Activated CD4-positive, alpha-beta T cell treated with anti-CD3 and anti-CD28 coated beads, Interleukin-2, amount 10 ng/mL, durations not matched to agents 24 days and 14 days (primary cell): Measurements from ENCODE around the gene ZNF420. TPM values are rescaled to one million over a fixed set of nuclear protein-coding genes. Genes with fewer than 3 reads are reported as not detected.
"Not testable (repeated sequence)": the region's sequence is repeated elsewhere in the genome, so short reads cannot be mapped to it uniquely, and the experiment has no call there.

Experiments
- DNase-seq: peaks from one replicate; pipeline ENCODE4 v3.0.0; 2022
- H3K27ac Mint-ChIP-seq: one replicate; pipeline ENCODE4 v1.8.0; 2022; ENCODE audit warnings: mild to moderate bottlenecking, mixed read lengths
- H3K27me3 Mint-ChIP-seq: one replicate; pipeline ENCODE4 v1.8.0; 2022; ENCODE audit warnings: mixed read lengths
- H3K36me3 Mint-ChIP-seq: one replicate; pipeline ENCODE4 v1.8.0; 2022; ENCODE audit warnings: low read depth, mild to moderate bottlenecking, mixed read lengths
- H3K4me1 Mint-ChIP-seq: one replicate; pipeline ENCODE4 v1.8.0; 2021; ENCODE audit warnings: mixed read lengths
- H3K4me3 Mint-ChIP-seq: one replicate; pipeline ENCODE4 v1.8.0; 2022; ENCODE audit warnings: mild to moderate bottlenecking, moderate library complexity, mixed read lengths
- H3K9me3 Mint-ChIP-seq: one replicate; pipeline ENCODE4 v1.8.0; 2021; ENCODE audit warnings: mixed read lengths
- intact Hi-C: fragments of 100-400 bp; cut with micrococcal nuclease; formaldehyde crosslinking; loops from one replicate; pipeline ENCODE4 v1.15.1; 2023
- total RNA-seq: library from RNA; stranded (reverse); gene quantifications from 2 replicates; pipeline ENCODE4 v1.2.3, GENCODE V29; 2022

The ZNF420 gene
- 9.8 and 11.9 TPM in 2 replicates for total RNA-seq

DNA sequence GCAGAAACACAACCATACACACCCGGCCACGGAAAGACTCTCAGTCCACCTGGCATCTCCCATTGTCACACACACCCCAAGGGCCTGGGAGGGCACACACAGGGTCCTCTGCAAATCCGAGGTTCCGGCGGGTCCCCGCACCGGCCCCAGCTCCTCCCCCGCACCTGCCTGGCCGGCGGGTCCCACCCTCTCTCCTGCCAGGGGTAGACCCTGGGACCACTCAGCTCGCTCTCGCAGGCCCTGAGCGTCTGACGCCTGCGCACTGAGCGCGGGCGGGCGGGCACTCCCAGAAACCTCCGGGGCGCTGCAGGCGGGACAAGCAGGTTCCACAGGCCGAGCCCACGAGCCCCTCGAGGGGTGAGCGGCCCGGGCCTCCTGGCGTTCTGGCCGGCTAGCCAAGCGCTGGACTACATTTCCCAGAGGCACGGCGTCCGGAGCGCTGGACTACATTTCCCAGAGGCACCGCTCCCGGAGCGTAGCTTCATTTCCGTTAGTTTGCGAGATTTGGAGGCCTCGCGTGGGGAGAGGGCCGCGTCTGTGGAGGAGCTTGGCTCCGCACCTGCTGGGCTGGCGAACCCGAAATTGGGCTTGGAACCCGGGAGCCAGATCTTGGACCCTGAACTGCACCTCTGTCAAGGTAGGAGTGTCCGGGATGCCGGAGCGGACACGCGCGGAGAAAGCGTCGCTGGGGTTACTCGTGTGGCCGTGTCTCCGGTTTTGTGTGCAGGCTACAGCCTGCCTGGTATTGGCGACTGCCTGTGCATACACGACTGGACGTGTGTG is at the start of gene ZNF420:
TSS of gene ZNF420 (plus strand) at position 500 of the 783 bp plus-strand sequence. CDS start 10,686 bp downstream, outside the sequence.
- H3K27me3 Mint-ChIP-seq, result no peaks in the 10 kb centered on the region
- peak within 1 kb of the TSS; percentile 91 for H3K4me3 Mint-ChIP-seq
- DNase-seq, result peak; percentile 96
- peaks cover 32% of the 10 kb centered on the region for H3K36me3 Mint-ChIP-seq
- H3K27ac Mint-ChIP-seq, result peak within 1 kb of the TSS; percentile 92
- peaks cover 17% of the 10 kb centered on the region for H3K4me1 Mint-ChIP-seq
- intact Hi-C loops, result loop anchor here (1.0 to 10.0 kb wide), 14 partner anchors 94 to 863 kb away; partner anchors contain the start of genes ZFP14, ZNF146, ZNF260 and ZNF345
- peaks cover 10% of the 10 kb centered on the region for H3K9me3 Mint-ChIP-seq

GRCh38 chr19:37045140-37045539 is 33.1 kb upstream of the ZNF420 start:
- H3K36me3 Mint-ChIP-seq, result no peaks in the 10 kb centered on the region
- no peak overlapping the region for H3K27ac Mint-ChIP-seq
- H3K27me3 Mint-ChIP-seq, result no peaks in the 10 kb centered on the region
- no peaks in the 10 kb centered on the region for H3K4me1 Mint-ChIP-seq
- no peak overlapping the region for H3K4me3 Mint-ChIP-seq
- peaks cover 24% of the 10 kb centered on the region for H3K9me3 Mint-ChIP-seq
- intact Hi-C loops, result no loop called here
- DNase-seq, result no peak

GRCh38 chr19:37055330-37055729 is 22.9 kb upstream of the ZNF420 start:
- no peaks in the 10 kb centered on the region for H3K27me3 Mint-ChIP-seq
- no peak overlapping the region for H3K27ac Mint-ChIP-seq
- peaks cover 26% of the 10 kb centered on the region for H3K9me3 Mint-ChIP-seq
- peaks cover 5% of the 10 kb centered on the region for H3K36me3 Mint-ChIP-seq
- intact Hi-C loops, result no loop called here
- DNase-seq, result no peak
- H3K4me1 Mint-ChIP-seq, result no peaks in the 10 kb centered on the region
- no peak overlapping the region for H3K4me3 Mint-ChIP-seq

DNA sequence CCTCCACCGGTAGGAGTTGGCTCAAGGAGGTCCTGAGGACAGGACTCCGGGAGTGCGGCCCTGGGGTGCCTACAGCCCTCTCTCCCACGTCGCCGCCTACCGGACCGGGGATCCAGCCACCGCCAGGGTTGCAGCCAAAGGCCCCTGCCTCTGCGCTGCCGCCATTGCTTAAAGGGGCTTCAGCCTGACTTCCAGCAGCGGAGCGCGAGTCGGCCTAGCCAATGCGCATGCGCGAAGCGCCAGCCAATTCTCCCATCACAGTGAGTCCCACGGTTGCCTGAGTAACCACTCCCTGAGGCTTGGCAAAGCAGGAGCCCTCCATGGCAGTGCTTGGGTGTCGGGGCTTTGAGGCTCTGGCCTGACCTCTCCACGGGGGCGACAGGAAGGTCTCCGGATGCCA is 21.5 kb upstream of the ZNF420 start:
- intact Hi-C loops, result no loop called here

DNA sequence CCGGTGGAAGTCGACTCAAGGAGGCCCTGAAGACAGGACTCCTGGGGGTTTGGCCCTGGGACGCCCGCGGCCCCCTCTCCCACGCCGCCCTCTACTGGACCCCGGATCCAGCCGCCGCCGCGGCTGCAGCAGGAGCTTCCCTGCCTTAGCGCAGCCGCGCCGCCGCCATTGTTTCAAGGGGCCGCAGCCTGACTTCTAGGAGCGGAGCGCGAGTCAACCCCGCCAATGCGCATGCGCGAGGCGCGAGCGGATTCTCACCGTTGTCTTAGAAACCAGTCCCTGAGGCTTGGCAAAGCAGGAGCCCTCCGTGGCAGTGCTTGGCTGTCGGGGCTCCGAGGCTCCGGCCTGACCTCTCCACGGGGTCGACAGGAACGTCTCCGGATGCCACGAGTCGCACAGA is 19.1 kb upstream of the ZNF420 start:
- Mint-ChIP-seq H3K36me3 (peaks cover 5% of the 10 kb centered on the region), H3K9me3 (peaks cover 25% of the 10 kb centered on the region), H3K4me3 (no peak overlapping the region), H3K4me1 (no peaks in the 10 kb centered on the region), H3K27ac (no peak overlapping the region), H3K27me3 (no peaks in the 10 kb centered on the region)
- DNase-seq, result no peak
- intact Hi-C loops, result no loop called here

More for the DNA sequence above, 21.5 kb upstream of the ZNF420 start:
- H3K27ac Mint-ChIP-seq, result no peak overlapping the region
- H3K4me1 Mint-ChIP-seq, result no peaks in the 10 kb centered on the region
- no peak overlapping the region for H3K4me3 Mint-ChIP-seq
- no peak for DNase-seq
- H3K9me3 Mint-ChIP-seq, result peaks cover 20% of the 10 kb centered on the region
- peaks cover 5% of the 10 kb centered on the region for H3K36me3 Mint-ChIP-seq
- no peaks in the 10 kb centered on the region for H3K27me3 Mint-ChIP-seq

DNA sequence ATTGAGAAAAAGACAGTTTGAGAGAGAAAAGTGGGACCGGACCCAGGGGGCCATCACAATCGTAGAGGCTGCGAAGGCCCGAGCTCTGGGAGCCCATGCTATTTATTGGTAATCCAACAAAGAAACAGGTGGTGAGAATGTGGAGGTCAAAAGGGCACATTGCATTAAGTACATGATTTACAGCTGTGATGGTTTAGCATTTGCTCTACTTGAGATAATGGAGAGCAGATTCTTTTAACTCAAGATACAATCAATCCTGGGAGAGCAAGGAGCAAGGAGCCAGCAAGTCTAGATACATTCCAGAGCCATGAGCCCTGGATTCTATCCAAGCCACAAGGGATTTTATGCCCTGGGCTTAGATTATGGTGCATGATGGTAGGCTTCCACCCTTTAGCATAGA is 13.3 kb upstream of the ZNF420 start:
- H3K27me3 Mint-ChIP-seq, H3K36me3 Mint-ChIP-seq, H3K4me3 Mint-ChIP-seq, DNase-seq, H3K27ac Mint-ChIP-seq, H3K4me1 Mint-ChIP-seq, intact Hi-C loops: not testable (repeated sequence)
- H3K9me3 Mint-ChIP-seq, result peaks cover 37% of the 10 kb centered on the region

- Mint-ChIP-seq H3K9me3 (peaks cover 24% of the 10 kb centered on the region), H3K36me3 (peaks cover 9% of the 10 kb centered on the region), H3K4me1 (peaks cover 9% of the 10 kb centered on the region), H3K4me3 (no peak overlapping the region), H3K27me3 (no peaks in the 10 kb centered on the region), H3K27ac (no peak overlapping the region)
- intact Hi-C loops, result loop anchor here (10.0 kb wide), 1 partner anchor 859 kb away; the partner anchor contains the start of genes ZNF146 and ZNF565
- no peak for DNase-seq
These were observed 4.1 kb upstream of the ZNF420 start for GRCh38 chr19:37074111-37074510.

DNA sequence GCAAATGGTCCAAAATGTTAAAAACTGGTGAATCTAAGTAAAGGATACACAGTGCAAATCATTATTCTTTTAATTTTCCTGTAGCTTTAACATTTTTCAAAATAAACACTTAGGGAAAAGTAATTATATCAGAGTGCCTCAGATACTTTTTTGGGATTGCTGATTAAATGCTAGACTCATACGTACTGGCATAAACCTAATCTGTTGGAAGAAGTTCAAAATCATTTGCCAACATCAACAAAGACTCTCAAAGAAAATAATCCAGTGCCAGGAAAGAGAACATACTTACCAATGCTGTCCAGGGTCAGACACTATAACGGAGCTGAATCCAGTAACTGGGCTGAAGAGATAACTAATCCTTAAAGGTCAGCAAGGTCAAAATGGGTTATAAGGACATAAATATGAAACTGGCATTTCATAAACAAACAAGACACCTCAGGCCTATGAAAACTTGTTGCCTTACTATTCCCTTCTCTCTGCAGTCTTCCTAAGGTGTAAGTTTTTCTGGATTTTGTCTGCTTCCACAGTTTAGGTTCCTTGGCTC is 3.3 kb upstream of the ZNF420 start:
- peaks cover 24% of the 10 kb centered on the region for H3K9me3 Mint-ChIP-seq
- H3K27me3 Mint-ChIP-seq, result no peaks in the 10 kb centered on the region
- no peak overlapping the region for H3K27ac Mint-ChIP-seq
- no peak overlapping the region for H3K4me3 Mint-ChIP-seq
- peaks cover 14% of the 10 kb centered on the region for H3K4me1 Mint-ChIP-seq
- no peak for DNase-seq
- intact Hi-C loops, result loop anchor here (5.0 to 10.0 kb wide), 4 partner anchors 388 to 860 kb away; partner anchors contain the start of genes ZFP14, ZNF146, ZNF565 and ZNF567
- H3K36me3 Mint-ChIP-seq, result peaks cover 9% of the 10 kb centered on the region

GRCh38 chr19:37076524-37076923 is 1.7 kb upstream of the ZNF420 start:
- not testable (repeated sequence) for H3K27me3 Mint-ChIP-seq, H3K27ac Mint-ChIP-seq, DNase-seq
- intact Hi-C loops, result loop anchor here (5.0 to 10.0 kb wide), 4 partner anchors 389 to 862 kb away; partner anchors contain the start of genes ZFP14, ZNF146, ZNF565 and ZNF567
- Mint-ChIP-seq H3K4me3 (peak overlapping the region; percentile 27), H3K4me1 (peaks cover 17% of the 10 kb centered on the region), H3K36me3 (peaks cover 21% of the 10 kb centered on the region), H3K9me3 (peaks cover 16% of the 10 kb centered on the region)

DNA sequence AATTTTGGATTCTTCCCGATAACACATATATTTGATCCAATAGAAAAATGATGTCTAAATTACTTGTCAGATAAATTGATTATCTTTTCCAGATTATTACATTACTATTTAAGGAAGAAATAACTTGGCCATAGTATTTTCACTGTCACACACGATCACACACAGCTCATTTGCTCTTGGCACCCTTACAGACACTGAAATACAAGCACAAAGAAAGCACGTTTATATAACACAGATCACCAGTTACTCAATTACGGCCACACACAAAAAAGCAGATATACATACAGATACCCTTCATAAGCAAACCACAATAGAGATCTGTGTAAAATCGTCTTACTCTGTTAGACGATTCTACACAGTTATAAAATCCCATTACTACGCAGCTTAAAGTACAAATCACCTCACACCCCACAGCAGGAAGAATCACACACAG is 716 bp upstream of the ZNF420 start:
- Mint-ChIP-seq H3K4me1 (peaks cover 17% of the 10 kb centered on the region), H3K36me3 (peaks cover 29% of the 10 kb centered on the region), H3K4me3 (peak overlapping the region; percentile 91), H3K27ac (peak overlapping the region; percentile 92), H3K9me3 (peaks cover 10% of the 10 kb centered on the region), H3K27me3 (no peaks in the 10 kb centered on the region)
- no peak for DNase-seq
- intact Hi-C loops, result loop anchor here (5.0 to 10.0 kb wide), 4 partner anchors 390 to 863 kb away; partner anchors contain the start of genes ZFP14, ZNF146, ZNF565 and ZNF567

GRCh38 chr19:37078717-37079032 is 442 bp downstream of the ZNF420 start:
- Mint-ChIP-seq H3K4me3 (peak overlapping the region; percentile 91), H3K27me3 (no peaks in the 10 kb centered on the region), H3K36me3 (peaks cover 35% of the 10 kb centered on the region), H3K4me1 (peaks cover 17% of the 10 kb centered on the region), H3K27ac (peak overlapping the region; percentile 92), H3K9me3 (peaks cover 10% of the 10 kb centered on the region)
- no peak for DNase-seq
- intact Hi-C loops, result loop anchor here (1.0 to 10.0 kb wide), 14 partner anchors 94 to 864 kb away; partner anchors contain the start of genes ZFP14, ZNF146, ZNF260 and ZNF345

DNA sequence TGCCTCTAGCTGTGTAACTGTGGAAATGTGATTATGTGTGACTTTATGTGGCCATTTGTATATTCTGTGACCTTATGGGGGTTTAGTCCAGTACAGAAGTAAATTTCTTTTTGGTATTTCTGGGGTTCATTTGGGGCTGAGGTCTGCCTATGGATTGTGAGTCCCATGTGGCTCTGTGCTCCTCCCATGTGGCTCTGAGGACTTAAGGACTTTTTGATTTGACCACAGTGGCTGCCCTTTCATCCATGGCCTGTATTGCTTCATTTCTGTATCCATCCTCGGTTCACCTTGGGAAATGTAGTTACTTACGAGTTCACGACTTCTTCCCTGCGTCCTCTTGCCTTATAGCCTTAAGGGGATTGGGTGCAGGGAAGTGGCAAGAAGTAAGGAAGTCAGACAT is 1.0 kb downstream of the ZNF420 start:
- intact Hi-C loops, result loop anchor here (2.0 to 10.0 kb wide), 6 partner anchors 132 to 864 kb away; partner anchors contain the start of genes ZFP14, ZNF146, ZNF540 and ZNF565
- Mint-ChIP-seq H3K36me3 (peaks cover 35% of the 10 kb centered on the region), H3K27ac (peak overlapping the region; percentile 92), H3K27me3 (no peaks in the 10 kb centered on the region), H3K4me1 (peaks cover 17% of the 10 kb centered on the region), H3K4me3 (peak overlapping the region; percentile 91), H3K9me3 (peaks cover 10% of the 10 kb centered on the region)
- DNase-seq, result no peak

DNA sequence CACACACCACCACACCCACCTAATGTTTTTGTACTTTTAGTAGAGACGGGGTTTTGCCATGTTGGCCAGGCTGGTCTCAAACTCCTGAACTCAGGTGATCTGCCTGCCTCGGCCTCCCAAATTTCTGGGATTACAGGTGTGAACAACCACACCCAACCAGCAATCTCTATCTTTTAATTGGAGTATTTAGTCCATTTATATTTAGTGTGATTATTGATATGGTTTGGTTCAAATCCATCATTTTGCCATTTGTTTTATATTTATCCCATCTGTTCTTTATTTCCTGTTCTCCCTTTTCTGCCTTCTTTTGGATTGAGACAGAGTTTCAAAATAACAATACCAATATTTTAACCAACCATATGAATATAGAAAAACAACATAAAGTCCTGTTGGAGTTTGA is 4.1 kb downstream of the ZNF420 start:
- Mint-ChIP-seq H3K9me3 (peaks cover 11% of the 10 kb centered on the region), H3K4me3 (no peak overlapping the region), H3K36me3 (peaks cover 45% of the 10 kb centered on the region), H3K27me3 (no peaks in the 10 kb centered on the region), H3K4me1 (peaks cover 17% of the 10 kb centered on the region), H3K27ac (no peak overlapping the region)
- intact Hi-C loops, result no loop called here
- DNase-seq, result no peak

DNA sequence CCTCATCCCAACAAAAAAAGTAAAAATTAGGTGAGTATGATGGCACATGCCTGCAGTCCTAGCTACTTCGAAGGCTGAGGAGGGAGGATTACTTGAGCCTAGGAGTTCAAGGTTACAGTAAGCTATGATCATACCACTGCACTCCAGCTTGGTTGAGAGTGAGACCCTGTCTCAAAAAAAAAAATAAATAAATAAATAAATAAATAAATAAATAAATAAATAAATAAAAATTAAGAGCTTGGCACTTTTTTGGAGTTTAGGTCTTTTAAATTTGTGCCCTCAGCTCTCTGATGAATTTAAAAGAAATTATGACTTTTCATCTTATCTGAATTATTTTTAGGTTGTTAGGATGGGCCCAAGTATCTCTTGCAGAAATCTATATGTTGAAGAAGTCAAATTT is 8.9 kb downstream of the ZNF420 start:
- intact Hi-C loops, result no loop called here
- H3K9me3 Mint-ChIP-seq, result peaks cover 29% of the 10 kb centered on the region
- H3K4me3 Mint-ChIP-seq, result no peak overlapping the region
- no peaks in the 10 kb centered on the region for H3K4me1 Mint-ChIP-seq
- DNase-seq, result no peak
- H3K27ac Mint-ChIP-seq, result no peak overlapping the region
- no peaks in the 10 kb centered on the region for H3K27me3 Mint-ChIP-seq
- peaks cover 59% of the 10 kb centered on the region for H3K36me3 Mint-ChIP-seq
